GDM1 (cell line): ENCODE data around the gene OGDHL.

Experiments
- DNase-seq: peaks from one replicate; lab custom pipeline; 2025; lab: John Stamatoyannopoulos, UW

OGDHL gene

DNA sequence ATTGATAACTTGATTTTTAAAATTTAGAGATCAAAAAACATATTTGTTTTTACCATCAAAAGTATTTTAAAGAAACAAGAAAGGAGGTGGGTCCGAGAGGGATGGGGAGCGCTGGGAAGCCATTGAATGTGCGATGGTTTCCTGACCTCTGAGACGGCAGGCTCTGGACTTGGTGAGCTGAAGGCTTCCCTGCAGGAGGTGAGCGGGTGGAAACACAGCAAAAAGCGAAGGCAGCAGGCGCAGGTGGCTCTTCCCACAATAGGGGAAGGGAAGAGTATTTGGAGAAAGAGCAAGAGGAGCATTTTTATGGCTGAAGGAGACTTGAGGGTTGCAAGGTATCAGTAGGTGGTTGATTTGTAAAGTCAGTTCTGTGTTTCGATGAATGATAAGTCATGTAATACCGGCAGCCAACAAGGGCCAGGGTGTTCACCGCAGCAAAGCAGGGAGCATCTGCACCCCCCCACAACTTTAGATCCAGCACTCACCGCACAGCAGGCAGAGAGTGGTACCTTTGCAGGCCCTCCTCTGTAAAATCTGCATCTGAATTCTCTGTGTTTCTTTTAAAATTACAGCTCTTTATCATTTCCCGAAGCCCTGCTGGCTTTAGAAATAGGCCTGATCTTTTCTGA lies 72.1 kb downstream of the OGDHL start:
- DNase-seq: no peak

GRCh38 chr10:49688920-49689319 lies 73.2 kb downstream of the OGDHL start:
- no peak for DNase-seq

DNA sequence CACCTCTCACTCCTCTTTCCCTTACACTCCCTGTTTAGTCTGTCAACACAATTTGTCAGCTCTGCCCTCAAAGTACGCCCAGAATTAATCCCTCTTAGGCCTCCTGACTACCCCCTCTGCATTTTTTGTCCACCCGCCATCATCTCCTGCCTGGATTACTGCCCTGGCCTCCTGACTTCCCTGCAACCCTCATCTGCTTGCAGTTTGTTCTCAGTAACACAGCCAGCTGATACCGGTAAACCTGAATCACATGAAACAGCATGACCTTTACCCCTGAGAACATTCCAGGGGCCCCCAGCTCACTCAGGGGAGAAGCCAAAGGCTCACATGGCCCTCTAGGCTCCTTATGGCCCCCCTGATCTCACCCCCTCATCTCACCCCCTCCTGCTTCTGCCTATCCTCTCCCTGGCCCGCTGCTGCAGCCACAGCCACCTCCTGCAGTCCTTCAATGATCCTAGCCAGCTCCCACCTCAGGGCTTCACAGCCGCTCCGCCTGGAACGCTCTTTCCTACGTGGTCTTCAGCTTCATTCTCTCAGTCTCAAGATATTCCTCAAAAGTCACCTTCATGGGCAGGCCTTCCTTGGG lies 73.8 kb downstream of the OGDHL start:
- DNase-seq: no peak

DNA sequence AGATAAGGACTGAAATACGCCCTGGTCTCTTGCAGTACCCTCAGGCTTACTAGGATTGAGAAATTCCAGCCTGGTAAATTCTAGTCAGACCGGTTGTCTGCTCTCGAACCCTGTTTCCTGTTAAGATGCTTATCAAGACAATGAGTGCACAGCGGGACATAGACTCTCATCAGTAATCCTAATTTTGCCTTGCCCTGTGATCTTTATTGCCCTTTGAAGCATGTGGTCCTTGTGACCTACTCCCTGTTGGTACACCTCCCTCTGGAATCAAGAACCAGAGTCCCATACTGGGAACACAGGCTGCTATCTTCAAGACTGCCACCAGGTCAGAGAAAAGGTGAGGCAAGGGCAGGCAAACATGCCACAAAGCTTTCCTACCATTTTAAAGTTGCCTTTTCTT lies 75.5 kb downstream of the OGDHL start:
- no peak for DNase-seq
